Chondrocyte (in vitro differentiated cells): ENCODE data around the gene BEND5. TPM values are rescaled to one million over a fixed set of nuclear protein-coding genes. Genes with fewer than 3 reads are reported as not detected.

ENCODE experiments used
- DNase-seq: peaks from one replicate; pipeline ENCODE4 v3.0.0; 2021; ENCODE audit warnings: mixed read lengths, low spot score
- H3K27ac Mint-ChIP-seq: one replicate; pipeline ENCODE4 v1.8.0; 2021; ENCODE audit warnings: mild to moderate bottlenecking, moderate library complexity, mixed read lengths; ENCODE audit not compliant: unreplicated experiment
- H3K27me3 Mint-ChIP-seq: 2 replicates; pipeline ENCODE4 v1.8.0; 2021; ENCODE audit warnings: low read depth, mixed read lengths
- H3K36me3 Mint-ChIP-seq: 2 replicates; pipeline ENCODE4 v1.8.0; 2021; ENCODE audit warnings: low read depth, mixed read lengths
- H3K4me1 Mint-ChIP-seq: 2 replicates; pipeline ENCODE4 v1.8.0; 2021; ENCODE audit warnings: low read depth, mild to moderate bottlenecking, mixed read lengths
- H3K4me3 Mint-ChIP-seq: one replicate; pipeline ENCODE4 v1.8.0; 2021; ENCODE audit warnings: mild to moderate bottlenecking, moderate library complexity, mixed read lengths; ENCODE audit not compliant: unreplicated experiment
- H3K9me3 Mint-ChIP-seq: 2 replicates; pipeline ENCODE4 v1.8.0; 2021; ENCODE audit warnings: low read depth, mixed read lengths
- total RNA-seq: library from RNA; stranded (reverse); gene quantifications from 3 replicates; pipeline ENCODE4 v1.2.1, GENCODE V29; 2021
- TF ChIP-seq, protein P1 (sequence below): fragments of 200-600 bp; sonication (generic); IDR thresholded peaks from 2 replicates; pipeline ENCODE4 v1.5.0; 2021; ENCODE audit warnings: antibody characterized with exemption, mild to moderate bottlenecking, moderate library complexity

BEND5 gene
- total RNA-seq, 1 donor from 2014 or later = 4.2 TPM

DNA sequence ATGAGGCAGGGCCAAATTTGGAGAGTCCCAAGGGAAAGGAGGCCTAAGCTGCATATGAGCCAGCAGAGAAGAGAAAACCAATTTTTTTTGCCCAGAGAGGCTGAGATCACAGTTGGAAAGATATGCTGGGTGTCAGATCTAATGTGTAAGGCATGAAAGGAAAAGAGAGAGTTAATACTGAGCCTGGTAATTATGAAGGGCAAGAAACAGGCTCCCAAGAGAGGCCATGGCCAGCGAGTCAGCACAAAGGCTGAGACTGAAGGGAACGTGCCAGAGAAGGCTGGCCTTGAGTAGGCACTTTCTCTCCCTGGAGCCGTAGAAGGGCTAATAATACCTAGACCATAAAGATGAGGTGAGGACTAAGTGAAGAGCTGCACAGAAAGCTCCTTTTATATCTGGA, 31.8 kb upstream of the BEND5 start:
- peaks cover 18% of the 10 kb centered on the region for H3K27me3 Mint-ChIP-seq
- H3K4me1 Mint-ChIP-seq = no peaks in the 10 kb centered on the region
- DNase-seq = no peak
- H3K9me3 Mint-ChIP-seq = no peaks in the 10 kb centered on the region
- TF ChIP-seq, protein P1, sequence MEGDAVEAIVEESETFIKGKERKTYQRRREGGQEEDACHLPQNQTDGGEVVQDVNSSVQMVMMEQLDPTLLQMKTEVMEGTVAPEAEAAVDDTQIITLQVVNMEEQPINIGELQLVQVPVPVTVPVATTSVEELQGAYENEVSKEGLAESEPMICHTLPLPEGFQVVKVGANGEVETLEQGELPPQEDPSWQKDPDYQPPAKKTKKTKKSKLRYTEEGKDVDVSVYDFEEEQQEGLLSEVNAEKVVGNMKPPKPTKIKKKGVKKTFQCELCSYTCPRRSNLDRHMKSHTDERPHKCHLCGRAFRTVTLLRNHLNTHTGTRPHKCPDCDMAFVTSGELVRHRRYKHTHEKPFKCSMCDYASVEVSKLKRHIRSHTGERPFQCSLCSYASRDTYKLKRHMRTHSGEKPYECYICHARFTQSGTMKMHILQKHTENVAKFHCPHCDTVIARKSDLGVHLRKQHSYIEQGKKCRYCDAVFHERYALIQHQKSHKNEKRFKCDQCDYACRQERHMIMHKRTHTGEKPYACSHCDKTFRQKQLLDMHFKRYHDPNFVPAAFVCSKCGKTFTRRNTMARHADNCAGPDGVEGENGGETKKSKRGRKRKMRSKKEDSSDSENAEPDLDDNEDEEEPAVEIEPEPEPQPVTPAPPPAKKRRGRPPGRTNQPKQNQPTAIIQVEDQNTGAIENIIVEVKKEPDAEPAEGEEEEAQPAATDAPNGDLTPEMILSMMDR = no peak
- no peaks in the 10 kb centered on the region for H3K36me3 Mint-ChIP-seq
- H3K27ac Mint-ChIP-seq = no peak overlapping the region
- no peak overlapping the region for H3K4me3 Mint-ChIP-seq

DNA sequence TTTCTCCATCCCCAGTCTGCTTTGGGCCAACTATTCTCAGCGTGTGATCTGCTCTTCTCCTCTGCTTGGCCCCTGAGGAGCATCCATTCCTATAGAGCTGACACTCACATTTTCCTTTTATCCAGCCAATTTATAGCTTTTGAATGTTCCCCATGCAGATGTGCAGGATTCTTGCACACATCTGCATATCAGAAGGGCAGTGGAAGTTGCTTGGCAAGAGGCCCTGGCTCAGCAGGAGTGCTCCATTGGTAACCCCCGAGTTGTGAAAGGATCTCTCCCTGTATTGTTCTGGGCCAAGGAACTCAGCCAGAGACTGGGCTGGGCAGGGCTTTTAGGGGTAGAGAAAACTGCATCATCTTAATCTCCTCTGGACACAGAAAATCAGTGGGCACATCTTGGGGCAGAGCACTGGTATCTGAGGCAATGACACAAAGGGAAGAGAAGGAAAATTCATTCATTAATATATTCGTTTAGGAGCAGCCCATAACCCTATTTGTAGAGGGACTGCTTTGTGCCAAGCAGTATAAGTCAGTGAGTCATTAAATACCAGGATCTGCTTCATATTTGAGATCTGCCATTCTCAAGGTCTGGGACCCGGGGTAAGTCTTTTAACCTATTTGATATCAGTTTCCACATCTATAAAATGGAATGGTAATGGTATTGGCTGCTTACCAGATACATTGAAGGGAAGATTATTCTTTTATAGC, 31.0 kb upstream of the BEND5 start:
- Mint-ChIP-seq H3K4me3 (no peak overlapping the region), H3K9me3 (no peaks in the 10 kb centered on the region), H3K27ac (no peak overlapping the region), H3K36me3 (no peaks in the 10 kb centered on the region), H3K27me3 (peaks cover 18% of the 10 kb centered on the region), H3K4me1 (no peaks in the 10 kb centered on the region)
- TF ChIP-seq, protein P1 = no peak
- DNase-seq = no peak

DNA sequence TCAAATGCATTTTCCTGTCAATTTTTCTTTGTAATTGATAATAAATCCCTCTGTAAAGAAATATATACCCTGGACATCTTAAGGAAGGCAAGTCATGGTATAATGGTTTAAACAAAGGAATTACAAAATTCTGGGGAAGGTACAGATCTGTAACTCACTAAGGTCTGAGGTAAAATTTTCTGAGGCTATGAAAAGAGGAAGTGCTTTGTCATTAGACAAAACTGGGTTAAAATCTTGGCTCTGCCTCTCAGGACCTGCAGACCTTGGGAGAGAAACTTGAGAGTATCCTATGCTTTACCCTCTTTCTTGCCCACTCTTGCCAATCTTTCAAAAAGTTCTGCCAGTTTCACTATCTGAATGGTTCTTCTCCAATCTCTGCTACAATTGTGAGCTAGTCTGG, 26.8 kb upstream of the BEND5 start:
- TF ChIP-seq, protein P1 = no peak
- H3K27ac Mint-ChIP-seq = no peak overlapping the region
- H3K36me3 Mint-ChIP-seq = no peaks in the 10 kb centered on the region
- no peak overlapping the region for H3K4me3 Mint-ChIP-seq
- no peaks in the 10 kb centered on the region for H3K9me3 Mint-ChIP-seq
- peaks cover 28% of the 10 kb centered on the region for H3K27me3 Mint-ChIP-seq
- no peaks in the 10 kb centered on the region for H3K4me1 Mint-ChIP-seq
- DNase-seq = no peak

DNA sequence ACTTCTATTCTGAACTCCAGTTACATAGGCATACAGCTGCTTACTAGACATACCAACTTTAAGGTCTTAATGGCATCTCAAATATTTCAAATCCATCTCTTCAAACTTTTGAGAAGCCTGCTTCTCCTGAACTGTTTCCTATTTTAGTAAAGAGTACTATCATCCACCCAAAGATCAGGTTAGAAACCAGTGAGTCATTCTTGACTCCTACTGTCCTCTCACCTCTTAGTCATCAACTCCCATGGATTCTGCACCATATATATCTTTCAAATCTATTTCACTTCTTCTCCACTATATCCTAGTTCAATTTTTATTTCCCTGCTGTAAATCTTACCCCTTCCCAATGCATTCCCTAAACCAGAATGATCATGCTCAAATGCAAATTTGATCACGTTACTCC, 18.1 kb upstream of the BEND5 start:
- no peaks in the 10 kb centered on the region for H3K4me1 Mint-ChIP-seq
- no peak overlapping the region for H3K27ac Mint-ChIP-seq
- no peaks in the 10 kb centered on the region for H3K36me3 Mint-ChIP-seq
- TF ChIP-seq, protein P1 = no peak
- H3K4me3 Mint-ChIP-seq = no peak overlapping the region
- H3K27me3 Mint-ChIP-seq = peaks cover 16% of the 10 kb centered on the region
- no peak for DNase-seq
- no peaks in the 10 kb centered on the region for H3K9me3 Mint-ChIP-seq

DNA sequence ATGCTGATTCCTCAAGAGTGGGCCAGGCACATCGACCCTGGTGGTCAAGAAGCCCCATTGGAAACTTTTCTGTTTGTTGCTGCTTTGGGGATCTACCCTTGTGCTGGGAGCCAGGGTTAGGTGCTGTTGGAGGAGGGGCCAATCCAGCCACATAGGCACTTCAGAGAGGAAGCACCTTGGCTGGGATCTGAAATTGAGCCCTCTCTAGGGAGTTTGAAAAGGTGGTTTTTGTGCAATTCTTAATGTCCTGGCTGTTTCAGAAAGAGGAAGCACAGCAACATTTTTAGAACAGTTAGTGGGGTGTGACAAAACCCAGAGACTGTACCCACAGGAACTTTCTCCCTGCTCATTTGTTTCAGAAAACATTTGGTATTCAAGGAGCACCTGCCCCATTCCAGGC, 17.2 kb upstream of the BEND5 start:
- TF ChIP-seq, protein P1 = no peak

More for the DNA sequence above, 17.2 kb upstream of the BEND5 start:
- no peaks in the 10 kb centered on the region for H3K36me3 Mint-ChIP-seq
- no peak for DNase-seq
- no peak overlapping the region for H3K4me3 Mint-ChIP-seq
- H3K4me1 Mint-ChIP-seq = no peaks in the 10 kb centered on the region
- peaks cover 8% of the 10 kb centered on the region for H3K27me3 Mint-ChIP-seq
- no peaks in the 10 kb centered on the region for H3K9me3 Mint-ChIP-seq
- H3K27ac Mint-ChIP-seq = no peak overlapping the region
